ENCODE measurements around the gene PLXNB3. TPM values are rescaled to one million over a fixed set of nuclear protein-coding genes. Genes with fewer than 3 reads are reported as not detected.

PLXNB3 gene
- total and polyA plus RNA-seq, 4 donors, result 0.11 to 0.69 (median 0.46) TPM

GRCh38 chrX:153813161-153813560 lies 49.1 kb downstream of the PLXNB3 start:
- no peak for DNase-seq (ENCODE audit: low spot score)
- Histone ChIP-seq H3K4me1 (ENCODE audit: control insufficient read depth in 4 of 4, insufficient read depth in 4 of 4, low read length in 3 of 4) (no peaks in the 10 kb centered on the region), H3K36me3 (ENCODE audit: control insufficient read depth in 4 of 4, insufficient read depth in 3 of 4, low read depth in 1 of 4, low read length in 3 of 4) (no peaks in the 10 kb centered on the region), H3K4me3 (ENCODE audit: low read depth in 1 of 3, low read length in 3 of 3) (no peak overlapping the region), H3K9me3 (ENCODE audit: control insufficient read depth in 4 of 4, low read length in 3 of 4) (peaks cover 0 to 2% (median 0%) of the 10 kb centered on the region in 4 donors), H3K27ac (ENCODE audit: low read depth in 1 of 2, low read length in 2 of 2) (no peak overlapping the region), H3K9ac (ENCODE audit: low read depth in 1 of 2, low read length in 2 of 2) (no peak overlapping the region), H3K27me3 (ENCODE audit: control insufficient read depth in 4 of 4, insufficient read depth in 4 of 4, low read length in 3 of 4) (no peaks in the 10 kb centered on the region)
- TF ChIP-seq RXRA (IDR thresholded peaks at IDR 0.05) (no peak), FOXA2 (IDR thresholded peaks at IDR 0.05) (no peak), YY1 (IDR thresholded peaks at IDR 0.05) (no peak), EGR1 (IDR thresholded peaks at IDR 0.05; ENCODE audit: low read depth in 2 of 2) (no peak), HNF4A (conservative IDR thresholded peaks at IDR 0.05) (no peak), ATF3 (IDR thresholded peaks at IDR 0.05) (no peak), RAD21 (IDR thresholded peaks at IDR 0.05) (no peak), CTCF (IDR thresholded peaks at IDR 0.05; ENCODE audit: low read depth, low read length, missing input control) (no peak), HNF4G (IDR thresholded peaks at IDR 0.05) (no peak), JUND (IDR thresholded peaks at IDR 0.05) (no peak), ZBTB33 (IDR thresholded peaks at IDR 0.05) (no peak), MAX (IDR thresholded peaks at IDR 0.05) (no peak), SP1 (IDR thresholded peaks at IDR 0.05) (no peak), FOXA1 (IDR thresholded peaks at IDR 0.05) (no peak), GABPA (IDR thresholded peaks at IDR 0.05 in 1 of 2, conservative IDR thresholded peaks at IDR 0.05 in 1 of 2) (no peak)
- WGBS, result 90% methylated on average over 5 of the region's 5 CpGs

- Histone ChIP-seq H3K4me1 (ENCODE audit: control insufficient read depth in 4 of 4, insufficient read depth in 4 of 4, low read length in 3 of 4) (peaks cover 0 to 2% (median 1%) of the 10 kb centered on the region in 4 donors), H3K27ac (ENCODE audit: low read depth in 1 of 2, low read length in 2 of 2) (no peak overlapping the region), H3K9ac (ENCODE audit: low read depth in 1 of 2, low read length in 2 of 2) (no peak overlapping the region), H3K9me3 (ENCODE audit: control insufficient read depth in 4 of 4, low read length in 3 of 4) (peaks cover 0 to 2% (median 0%) of the 10 kb centered on the region in 4 donors), H3K27me3 (ENCODE audit: control insufficient read depth in 4 of 4, insufficient read depth in 4 of 4, low read length in 3 of 4) (peaks cover 0 to 3% (median 0%) of the 10 kb centered on the region in 4 donors), H3K4me3 (ENCODE audit: low read depth in 1 of 3, low read length in 3 of 3) (no peak overlapping the region), H3K36me3 (ENCODE audit: control insufficient read depth in 4 of 4, insufficient read depth in 3 of 4, low read depth in 1 of 4, low read length in 3 of 4) (no peaks in the 10 kb centered on the region)
- TF ChIP-seq MAX (IDR thresholded peaks at IDR 0.05) (no peak), ZBTB33 (IDR thresholded peaks at IDR 0.05) (no peak), FOXA1 (IDR thresholded peaks at IDR 0.05) (no peak), JUND (IDR thresholded peaks at IDR 0.05) (no peak), REST (IDR thresholded peaks at IDR 0.05) (no peak), RAD21 (IDR thresholded peaks at IDR 0.05) (no peak), HNF4G (IDR thresholded peaks at IDR 0.05) (no peak), YY1 (IDR thresholded peaks at IDR 0.05) (no peak), ATF3 (IDR thresholded peaks at IDR 0.05) (no peak), EGR1 (IDR thresholded peaks at IDR 0.05; ENCODE audit: low read depth in 2 of 2) (no peak), NR2F2 (IDR thresholded peaks at IDR 0.05) (no peak), GABPA (IDR thresholded peaks at IDR 0.05 in 1 of 2, conservative IDR thresholded peaks at IDR 0.05 in 1 of 2) (no peak)
- 75% methylated on average over 19 of the region's 19 CpGs for WGBS
- no peak for DNase-seq (ENCODE audit: low spot score)
Measured at GRCh38 chrX:153814591-153815315, 50.7 kb downstream of the PLXNB3 start.
